DOHH2 (cell line): ENCODE data around the gene PCDH9.

Experiments
- EZH2phosphoT487 ChIP-seq: fragments of 200-600 bp; sonication (generic); IDR thresholded peaks from 2 replicates; pipeline ENCODE4 v1.6.1; 2017; ENCODE audit warnings: borderline replicate concordance, mild to moderate bottlenecking, antibody characterized with exemption, low read length, moderate library complexity, mixed read lengths
- TF ChIP-seq, protein P1 (sequence below): fragments of 200-600 bp; sonication (generic); IDR thresholded peaks from one replicate; pipeline ENCODE4 v1.5.1; 2014; ENCODE audit warnings: antibody characterized with exemption, mild to moderate bottlenecking, low read depth, low read length; ENCODE audit not compliant: poor library complexity, severe bottlenecking

DNA sequence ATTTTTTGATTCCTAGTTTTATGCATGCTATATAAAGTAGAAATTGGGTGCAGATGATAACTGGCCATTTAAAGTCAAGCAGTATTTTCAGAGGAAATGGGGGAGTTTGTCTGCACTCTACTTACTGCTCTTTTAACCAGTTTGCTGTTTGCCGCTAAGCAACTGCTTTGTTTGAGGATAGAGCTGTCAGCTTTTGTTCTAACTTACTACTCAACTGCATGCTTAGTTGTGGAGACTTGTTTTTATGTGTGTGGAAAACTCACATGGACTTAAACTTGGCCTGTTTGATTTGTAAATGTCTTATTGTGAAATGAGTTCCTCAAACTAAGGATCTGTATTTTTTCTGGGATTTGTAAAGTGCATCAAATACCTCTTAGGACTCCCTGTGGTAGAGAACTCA, 591.1 kb downstream of the PCDH9 start:
- TF ChIP-seq, protein P1, sequence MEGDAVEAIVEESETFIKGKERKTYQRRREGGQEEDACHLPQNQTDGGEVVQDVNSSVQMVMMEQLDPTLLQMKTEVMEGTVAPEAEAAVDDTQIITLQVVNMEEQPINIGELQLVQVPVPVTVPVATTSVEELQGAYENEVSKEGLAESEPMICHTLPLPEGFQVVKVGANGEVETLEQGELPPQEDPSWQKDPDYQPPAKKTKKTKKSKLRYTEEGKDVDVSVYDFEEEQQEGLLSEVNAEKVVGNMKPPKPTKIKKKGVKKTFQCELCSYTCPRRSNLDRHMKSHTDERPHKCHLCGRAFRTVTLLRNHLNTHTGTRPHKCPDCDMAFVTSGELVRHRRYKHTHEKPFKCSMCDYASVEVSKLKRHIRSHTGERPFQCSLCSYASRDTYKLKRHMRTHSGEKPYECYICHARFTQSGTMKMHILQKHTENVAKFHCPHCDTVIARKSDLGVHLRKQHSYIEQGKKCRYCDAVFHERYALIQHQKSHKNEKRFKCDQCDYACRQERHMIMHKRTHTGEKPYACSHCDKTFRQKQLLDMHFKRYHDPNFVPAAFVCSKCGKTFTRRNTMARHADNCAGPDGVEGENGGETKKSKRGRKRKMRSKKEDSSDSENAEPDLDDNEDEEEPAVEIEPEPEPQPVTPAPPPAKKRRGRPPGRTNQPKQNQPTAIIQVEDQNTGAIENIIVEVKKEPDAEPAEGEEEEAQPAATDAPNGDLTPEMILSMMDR = no peak
- no peak for TF ChIP-seq EZH2phosphoT487
